Kidney glomerular epithelial cell (primary cell): ENCODE measurements around the gene C9orf50.
"Not testable (repeated sequence)": the region's sequence is repeated elsewhere in the genome, so short reads cannot be mapped to it uniquely, and the experiment has no call there.

Source experiments
- DNase-seq: peaks from one replicate; lab custom pipeline; 2025; lab: John Stamatoyannopoulos, UW

C9orf50 gene

GRCh38 chr9:129648092-129648763 is 27.3 kb upstream of the C9orf50 start:
- DNase-seq, result no peak

GRCh38 chr9:129647635-129648034 is 26.7 kb upstream of the C9orf50 start:
- no peak for DNase-seq

GRCh38 chr9:129646654-129647053 is 25.8 kb upstream of the C9orf50 start:
- DNase-seq, result no peak

GRCh38 chr9:129646252-129646651 is 25.4 kb upstream of the C9orf50 start:
- no peak for DNase-seq

- no peak for DNase-seq
These were observed 24.0 kb upstream of the C9orf50 start for GRCh38 chr9:129644902-129645301.

- DNase-seq, result no peak
These were observed 23.5 kb upstream of the C9orf50 start for GRCh38 chr9:129644365-129644764.

GRCh38 chr9:129643706-129644105 is 22.8 kb upstream of the C9orf50 start:
- DNase-seq, result no peak

GRCh38 chr9:129641750-129642585 is 21.1 kb upstream of the C9orf50 start, which contains the start of gene ASB6:
ASB6 (minus strand) TSS chr9:129642151; CDS start chr9:129641999, 152 bp downstream.
- DNase-seq, result peak; percentile 95

- no peak for DNase-seq
These were observed 20.2 kb upstream of the C9orf50 start for GRCh38 chr9:129640871-129641749.

GRCh38 chr9:129640086-129640870 is 19.4 kb upstream of the C9orf50 start:
- no peak for DNase-seq

GRCh38 chr9:129639756-129640085 is 18.8 kb upstream of the C9orf50 start:
- DNase-seq, result no peak

GRCh38 chr9:129639034-129639630 is 18.2 kb upstream of the C9orf50 start:
- no peak for DNase-seq

- no peak for DNase-seq
These were observed 17.0 kb upstream of the C9orf50 start for GRCh38 chr9:129637673-129638439.

- no peak for DNase-seq
These were observed 16.2 kb upstream of the C9orf50 start for GRCh38 chr9:129637102-129637501.

- not testable (repeated sequence) for DNase-seq
These were observed 15.4 kb upstream of the C9orf50 start for GRCh38 chr9:129636343-129636742.

- DNase-seq, result no peak
These were observed 14.5 kb upstream of the C9orf50 start for GRCh38 chr9:129635099-129636065.

GRCh38 chr9:129633848-129634247 is 12.9 kb upstream of the C9orf50 start:
- DNase-seq, result no peak

- DNase-seq, result no peak
These were observed 12.3 kb upstream of the C9orf50 start for GRCh38 chr9:129633207-129633606.

GRCh38 chr9:129632460-129632859 is 11.6 kb upstream of the C9orf50 start:
- no peak for DNase-seq
